ENCODE data around the gene GAK. TPM values are rescaled to one million over a fixed set of nuclear protein-coding genes. Genes with fewer than 3 reads are reported as not detected.

The GAK gene
- total RNA-seq, 3 donors from 2014 or later (not counting 1 experiment from before 2014, with no cell fraction given) = 349 to 358 (median 349) TPM

DNA sequence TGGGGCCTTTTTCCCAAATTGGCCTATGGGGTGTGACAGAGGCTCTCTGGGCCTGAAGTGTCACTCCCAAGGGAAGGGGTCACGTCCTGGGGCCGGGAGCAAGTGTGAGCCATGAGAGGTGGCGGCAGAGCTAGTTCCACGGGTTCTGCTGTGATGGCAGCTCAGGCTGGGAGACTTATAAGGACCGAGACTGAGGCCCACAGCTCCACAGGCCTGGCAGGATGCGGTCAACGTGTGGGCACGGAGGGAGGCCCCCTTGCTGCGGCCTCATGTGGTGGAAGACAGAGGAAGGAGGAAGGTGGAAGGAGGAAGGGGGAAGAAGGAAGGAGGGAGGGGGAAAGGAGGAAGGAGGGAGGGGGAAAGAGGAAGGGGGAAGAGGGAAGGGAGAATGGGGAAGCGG lies 99.0 kb downstream of the GAK start:
- intact Hi-C loops (cut with micrococcal nuclease) = no loop called here
- Mint-ChIP-seq H3K4me1 (peaks cover 17 to 19% of the 10 kb centered on the region in 2 donors), H3K27me3 (ENCODE audit: low read depth in 2 of 2) (peaks cover 3 to 11% of the 10 kb centered on the region in 2 donors), H3K27ac (peak overlapping the region in 1 of 2 donors; percentile 79), H3K4me3 (peak overlapping the region; percentile 69), H3K36me3 (no peaks in the 10 kb centered on the region), H3K9me3 (peaks cover 0 to 5% of the 10 kb centered on the region in 2 donors)
- TF ChIP-seq CTCF (IDR thresholded peaks at IDR 0.05) = no peak
- Histone ChIP-seq H3K4me1 (ENCODE audit: control insufficient read depth, insufficient read depth, low read length) (peaks cover 34% of the 10 kb centered on the region), H3K9me3 (ENCODE audit: control insufficient read depth, insufficient read depth, low read length) (peaks cover 23% of the 10 kb centered on the region), H3K27ac (ENCODE audit: low read length) (no peak overlapping the region), H3K4me3 (ENCODE audit: low read length) (no peak overlapping the region), H3K27me3 (ENCODE audit: control insufficient read depth, insufficient read depth, low read length) (peaks cover 3% of the 10 kb centered on the region), H3K36me3 (ENCODE audit: control insufficient read depth, insufficient read depth, low read length) (no peaks in the 10 kb centered on the region)
- DNase-seq = no peak
- ATAC-seq = peak in 2 of 3 donors; percentile 50 to 68
- WGBS (ENCODE audit: insufficient coverage) = 27% methylated on average over 10 of the region's 10 CpGs

- ATAC-seq (no peak), DNase-seq (no peak)
Measured at GRCh38 chr4:832536-832935, 99.6 kb downstream of the GAK start.

GRCh38 chr4:832108-832507 lies 100.0 kb downstream of the GAK start:
- Mint-ChIP-seq H3K36me3 (no peaks in the 10 kb centered on the region), H3K27me3 (ENCODE audit: low read depth in 2 of 2) (peaks cover 8 to 19% of the 10 kb centered on the region in 2 donors), H3K4me1 (peaks cover 17 to 19% of the 10 kb centered on the region in 2 donors), H3K27ac (no peak overlapping the region), H3K9me3 (peaks cover 0 to 2% of the 10 kb centered on the region in 2 donors), H3K4me3 (peak overlapping the region; percentile 17)
- Histone ChIP-seq H3K27me3 (ENCODE audit: control insufficient read depth, insufficient read depth, low read length) (peaks cover 11% of the 10 kb centered on the region), H3K4me1 (ENCODE audit: control insufficient read depth, insufficient read depth, low read length) (peaks cover 34% of the 10 kb centered on the region), H3K9me3 (ENCODE audit: control insufficient read depth, insufficient read depth, low read length) (peaks cover 19% of the 10 kb centered on the region), H3K27ac (ENCODE audit: low read length) (no peak overlapping the region), H3K4me3 (ENCODE audit: low read length) (no peak overlapping the region), H3K36me3 (ENCODE audit: control insufficient read depth, insufficient read depth, low read length) (no peaks in the 10 kb centered on the region)
- 91% methylated on average over 7 of the region's 7 CpGs for WGBS (ENCODE audit: insufficient coverage)
- ATAC-seq (no peak), DNase-seq (no peak)
- no peak for TF ChIP-seq CTCF (IDR thresholded peaks at IDR 0.05)
- intact Hi-C loops (cut with micrococcal nuclease) = no loop called here

More at GRCh38 chr4:832536-832935, 99.6 kb downstream of the GAK start:
- peaks cover 34% of the 10 kb centered on the region for H3K4me1 ChIP-seq (ENCODE audit: control insufficient read depth, insufficient read depth, low read length)
- Mint-ChIP-seq H3K27me3 (ENCODE audit: low read depth in 2 of 2) (peaks cover 8 to 15% of the 10 kb centered on the region in 2 donors), H3K4me3 (peak overlapping the region; percentile 17), H3K36me3 (no peaks in the 10 kb centered on the region), H3K27ac (no peak overlapping the region), H3K9me3 (peaks cover 0 to 2% of the 10 kb centered on the region in 2 donors), H3K4me1 (peaks cover 17 to 19% of the 10 kb centered on the region in 2 donors)
- peaks cover 7% of the 10 kb centered on the region for H3K27me3 ChIP-seq (ENCODE audit: control insufficient read depth, insufficient read depth, low read length)
- no peaks in the 10 kb centered on the region for H3K36me3 ChIP-seq (ENCODE audit: control insufficient read depth, insufficient read depth, low read length)
- WGBS (ENCODE audit: insufficient coverage) = 95% methylated on average over 9 of the region's 9 CpGs
- intact Hi-C loops (cut with micrococcal nuclease) = no loop called here
- TF ChIP-seq CTCF (IDR thresholded peaks at IDR 0.05) = no peak
- H3K9me3 ChIP-seq (ENCODE audit: control insufficient read depth, insufficient read depth, low read length) = peaks cover 19% of the 10 kb centered on the region
- H3K27ac ChIP-seq (ENCODE audit: low read length) = no peak overlapping the region
- H3K4me3 ChIP-seq (ENCODE audit: low read length) = no peak overlapping the region

GRCh38 chr4:831483-831805 lies 100.7 kb downstream of the GAK start:
- no peaks in the 10 kb centered on the region for H3K36me3 ChIP-seq (ENCODE audit: control insufficient read depth, insufficient read depth, low read length)
- peaks cover 38% of the 10 kb centered on the region for H3K4me1 ChIP-seq (ENCODE audit: control insufficient read depth, insufficient read depth, low read length)
- no peaks in the 10 kb centered on the region for H3K36me3 Mint-ChIP-seq
- H3K9me3 Mint-ChIP-seq = peaks cover 0 to 2% of the 10 kb centered on the region in 2 donors
- no peak overlapping the region for H3K27ac ChIP-seq (ENCODE audit: low read length)
- no peak overlapping the region for H3K27ac Mint-ChIP-seq
- intact Hi-C loops (cut with micrococcal nuclease) = no loop called here
- ATAC-seq (no peak), DNase-seq (no peak)
- peaks cover 8 to 19% of the 10 kb centered on the region in 2 donors for H3K27me3 Mint-ChIP-seq (ENCODE audit: low read depth in 2 of 2)
- H3K4me1 Mint-ChIP-seq = peaks cover 17 to 19% of the 10 kb centered on the region in 2 donors
- 75% methylated on average over 3 of the region's 3 CpGs for WGBS (ENCODE audit: insufficient coverage)
- no peak for TF ChIP-seq CTCF (IDR thresholded peaks at IDR 0.05)
- H3K27me3 ChIP-seq (ENCODE audit: control insufficient read depth, insufficient read depth, low read length) = peaks cover 14% of the 10 kb centered on the region
- no peak overlapping the region for H3K4me3 Mint-ChIP-seq
- peaks cover 14% of the 10 kb centered on the region for H3K9me3 ChIP-seq (ENCODE audit: control insufficient read depth, insufficient read depth, low read length)
- H3K4me3 ChIP-seq (ENCODE audit: low read length) = no peak overlapping the region

Data from natural killer cell (primary cell).